RPMI7951 (cell line): ENCODE results near the gene HNRNPK. TPM values are rescaled to one million over a fixed set of nuclear protein-coding genes. Genes with fewer than 3 reads are reported as not detected.

ENCODE experiments used
- DNase-seq: peaks from one replicate; pipeline ENCODE4 v3.0.0-alpha.2; 2012; ENCODE audit warnings: low read depth
- total RNA-seq: library from RNA; depleted of rRNA; stranded (reverse); fragments of >200 nt; shearing (Covaris generic); gene quantifications from 2 replicates; pipeline ENCODE4 v1.2.3, GENCODE V29; 2014; rRNA removed

HNRNPK gene
- total RNA-seq, 1 experiment from 2014 or later: 646 TPM

- peak; percentile 49 for DNase-seq
These were observed 45.3 kb downstream of the HNRNPK start for GRCh38 chr9:83934569-83935275.

GRCh38 chr9:83933790-83934189, 46.2 kb downstream of the HNRNPK start:
- DNase-seq: peak; percentile 19

GRCh38 chr9:83932851-83933250, 47.2 kb downstream of the HNRNPK start:
- no peak for DNase-seq

GRCh38 chr9:83932011-83932410, 48.0 kb downstream of the HNRNPK start:
- DNase-seq: no peak

- DNase-seq: no peak
These were observed 49.1 kb downstream of the HNRNPK start for GRCh38 chr9:83930881-83931280.

- no peak for DNase-seq
These were observed 52.4 kb downstream of the HNRNPK start for GRCh38 chr9:83927591-83927990.

GRCh38 chr9:83920927-83921707, 58.9 kb downstream of the HNRNPK start, which contains the start of gene KIF27:
Gene KIF27 (minus strand): TSS chr9:83921432. CDS start chr9:83915591, 5,841 bp downstream.
- peak; percentile 94 for DNase-seq

- no peak for DNase-seq
These were observed 59.5 kb downstream of the HNRNPK start for GRCh38 chr9:83920469-83920926.

GRCh38 chr9:83919111-83919510, 60.9 kb downstream of the HNRNPK start:
- DNase-seq: no peak

Other genes with a start within 250 kb of the HNRNPK start
- 0.29 and 0.72 TPM in 2 replicates for gene GKAP1, start 162.4 kb downstream of the HNRNPK start, total RNA-seq
- gene KIF27, start 58.8 kb downstream of the HNRNPK start, total RNA-seq: 0.10 TPM in 1 of 2 replicates, not detected in the other
- 6.6 and 7.3 TPM in 2 replicates for gene RMI1, start 590 bp upstream of the HNRNPK start, total RNA-seq